GM06990 (cell line): Measurements from ENCODE around the gene STK25.
"Not testable (repeated sequence)": the region's sequence is repeated elsewhere in the genome, so short reads cannot be mapped to it uniquely, and the experiment has no call there.

Experiments used
- DNase-seq: peaks from one replicate; pipeline ENCODE4 v3.0.0-alpha.2; 2011; ENCODE audit not compliant: insufficient read length; ENCODE audit errors: extremely low read depth
- H3K27me3 ChIP-seq: replicated peaks from 2 replicates; pipeline ENCODE4 v1.6.0; 2011; ENCODE audit warnings: low read length; ENCODE audit not compliant: control insufficient read depth, insufficient read depth
- H3K36me3 ChIP-seq: 2 replicates; pipeline ENCODE4 v1.5.1; 2011; ENCODE audit warnings: low read length; ENCODE audit not compliant: control insufficient read depth, insufficient read depth
- H3K4me3 ChIP-seq: replicated peaks from 2 replicates; pipeline ENCODE4 v1.5.1; 2011; ENCODE audit warnings: low read depth, mild to moderate bottlenecking, control low read depth, low read length
- TF ChIP-seq, protein P1 (sequence below): IDR thresholded peaks from 2 replicates; pipeline ENCODE4 v1.5.1; 2011; ENCODE audit warnings: low read length, control low read depth, mild to moderate bottlenecking, inconsistent platforms; ENCODE audit not compliant: insufficient read depth, poor library complexity, severe bottlenecking

STK25 gene

DNA sequence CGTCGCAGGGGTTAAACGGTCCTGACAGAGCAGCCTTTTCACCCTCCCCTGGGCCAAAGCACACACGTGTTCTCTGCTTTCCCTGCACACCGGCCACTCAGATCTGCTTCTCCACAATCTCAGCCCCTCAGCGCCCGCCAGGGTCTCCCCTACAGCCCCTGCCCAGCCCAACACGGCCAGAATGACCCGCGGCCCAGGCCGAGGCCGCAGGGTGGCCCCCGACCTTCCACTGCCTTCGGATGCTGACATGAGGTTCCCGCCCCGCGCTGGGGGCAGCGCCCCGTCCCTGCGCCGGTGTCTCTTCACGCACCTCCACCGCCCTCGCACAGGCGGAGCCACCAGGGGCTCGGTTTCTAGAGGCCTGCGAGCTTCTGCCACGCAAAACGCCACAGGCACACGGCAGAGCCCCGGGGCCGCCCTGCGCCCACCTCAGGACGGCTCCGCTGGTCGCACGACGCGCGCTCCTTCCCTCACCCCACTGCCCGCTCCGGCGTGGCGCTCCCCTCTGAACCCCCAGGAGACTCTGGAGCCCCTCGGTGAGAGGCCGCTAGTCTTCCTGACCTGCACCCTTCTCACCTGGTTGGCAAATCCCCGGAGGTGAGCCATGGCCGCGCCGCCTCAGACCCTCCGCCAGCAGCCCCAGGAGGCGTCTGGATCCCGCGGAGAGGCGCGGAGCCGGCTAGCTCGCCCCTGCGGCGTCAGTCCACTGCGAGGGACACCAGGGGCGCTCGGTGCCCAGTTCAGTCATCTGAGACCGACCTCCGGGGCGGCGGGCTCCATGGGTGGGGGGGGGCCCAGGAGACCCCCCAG lies 749 bp downstream of the STK25 start:
- H3K36me3 ChIP-seq, result no peaks in the 10 kb centered on the region; the same call in 1 of the 2 replicates
- H3K4me3 ChIP-seq, result peak overlapping the region; percentile 85
- peak; percentile 55 for DNase-seq
- H3K27me3 ChIP-seq, result no peaks in the 10 kb centered on the region
- TF ChIP-seq, protein P1, sequence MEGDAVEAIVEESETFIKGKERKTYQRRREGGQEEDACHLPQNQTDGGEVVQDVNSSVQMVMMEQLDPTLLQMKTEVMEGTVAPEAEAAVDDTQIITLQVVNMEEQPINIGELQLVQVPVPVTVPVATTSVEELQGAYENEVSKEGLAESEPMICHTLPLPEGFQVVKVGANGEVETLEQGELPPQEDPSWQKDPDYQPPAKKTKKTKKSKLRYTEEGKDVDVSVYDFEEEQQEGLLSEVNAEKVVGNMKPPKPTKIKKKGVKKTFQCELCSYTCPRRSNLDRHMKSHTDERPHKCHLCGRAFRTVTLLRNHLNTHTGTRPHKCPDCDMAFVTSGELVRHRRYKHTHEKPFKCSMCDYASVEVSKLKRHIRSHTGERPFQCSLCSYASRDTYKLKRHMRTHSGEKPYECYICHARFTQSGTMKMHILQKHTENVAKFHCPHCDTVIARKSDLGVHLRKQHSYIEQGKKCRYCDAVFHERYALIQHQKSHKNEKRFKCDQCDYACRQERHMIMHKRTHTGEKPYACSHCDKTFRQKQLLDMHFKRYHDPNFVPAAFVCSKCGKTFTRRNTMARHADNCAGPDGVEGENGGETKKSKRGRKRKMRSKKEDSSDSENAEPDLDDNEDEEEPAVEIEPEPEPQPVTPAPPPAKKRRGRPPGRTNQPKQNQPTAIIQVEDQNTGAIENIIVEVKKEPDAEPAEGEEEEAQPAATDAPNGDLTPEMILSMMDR, result peak; percentile 11

DNA sequence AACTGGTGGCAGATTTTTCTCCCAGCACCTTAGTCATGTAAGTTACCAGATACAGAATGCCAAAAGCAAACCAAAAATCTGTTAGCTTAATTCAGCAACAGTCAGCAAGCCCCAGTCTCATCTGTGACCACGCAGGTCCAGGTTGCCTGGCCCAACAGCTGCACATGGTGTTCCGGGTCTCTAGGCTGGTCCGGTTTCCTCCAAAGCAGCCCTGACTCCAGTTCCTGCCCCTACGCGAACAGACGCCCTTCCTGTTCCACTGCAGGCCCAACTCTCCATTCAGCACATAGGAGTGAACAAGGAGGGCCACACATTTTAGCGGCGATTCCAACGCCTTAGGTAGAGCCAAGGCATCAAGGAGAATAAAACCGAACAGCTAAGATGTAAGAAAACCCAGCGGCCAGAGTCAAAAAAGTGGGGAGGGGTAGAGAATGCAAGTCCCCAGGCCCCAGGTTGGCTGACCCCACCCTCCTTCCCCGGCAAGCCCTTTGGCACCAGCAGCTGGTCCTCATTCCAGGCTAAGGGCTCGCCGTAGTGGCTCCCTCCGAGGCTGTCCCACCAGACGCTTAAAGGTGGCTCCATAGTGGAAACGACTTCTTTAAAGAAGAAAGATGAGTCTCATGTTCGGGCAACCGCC lies 1.5 kb downstream of the STK25 start:
- TF ChIP-seq, protein P1, result no peak
- Histone ChIP-seq H3K36me3 (no peaks in the 10 kb centered on the region; the same call in 1 of the 2 replicates), H3K4me3 (peak overlapping the region; percentile 85), H3K27me3 (no peaks in the 10 kb centered on the region)
- no peak for DNase-seq

DNA sequence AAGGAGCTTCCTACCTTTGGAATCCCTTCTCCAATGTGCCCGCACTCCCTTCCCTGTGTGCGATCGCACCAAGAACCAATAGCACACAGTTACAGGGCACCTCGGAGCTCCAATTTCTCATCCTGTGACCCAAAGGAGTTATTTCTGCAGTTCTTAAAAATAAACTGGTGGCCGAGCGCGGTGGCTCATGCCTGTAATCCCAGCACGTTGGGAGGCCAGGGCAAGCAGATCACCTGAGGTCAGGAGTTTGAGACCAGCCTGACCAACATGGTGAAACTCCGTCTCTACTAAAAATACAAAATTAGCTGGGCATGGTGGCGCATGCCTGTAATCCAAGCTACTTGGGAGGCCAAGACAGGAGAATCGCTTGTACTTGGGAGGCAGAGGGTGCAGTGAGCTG lies 2.1 kb downstream of the STK25 start:
- DNase-seq, H3K27me3 ChIP-seq, H3K36me3 ChIP-seq, H3K4me3 ChIP-seq: not testable (repeated sequence)

DNA sequence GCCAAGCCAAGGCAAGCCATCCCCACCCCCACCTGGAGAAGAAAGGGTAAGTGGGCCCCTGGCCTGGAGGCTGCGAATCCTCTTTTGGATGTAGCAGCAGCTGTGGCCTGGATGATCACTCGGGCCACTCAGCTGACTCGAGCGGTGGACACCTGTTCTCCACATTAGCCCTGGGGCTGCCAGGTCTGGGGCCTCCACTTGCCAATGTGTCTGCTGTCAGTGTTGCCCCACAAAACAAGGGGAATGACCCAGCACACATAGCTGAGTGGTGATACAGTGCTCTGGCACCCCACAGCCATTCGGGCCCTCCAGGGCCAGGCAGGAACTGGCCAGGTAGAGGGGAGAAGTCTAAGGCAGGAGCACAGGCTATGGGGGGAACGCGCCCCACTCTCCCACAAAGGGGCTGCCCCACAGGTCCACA lies 2.6 kb downstream of the STK25 start:
- TF ChIP-seq, protein P1, result no peak
- no peak for DNase-seq
- no peaks in the 10 kb centered on the region; the same call in none of the 2 replicates for H3K36me3 ChIP-seq
- no peaks in the 10 kb centered on the region for H3K27me3 ChIP-seq
- no peak overlapping the region for H3K4me3 ChIP-seq

DNA sequence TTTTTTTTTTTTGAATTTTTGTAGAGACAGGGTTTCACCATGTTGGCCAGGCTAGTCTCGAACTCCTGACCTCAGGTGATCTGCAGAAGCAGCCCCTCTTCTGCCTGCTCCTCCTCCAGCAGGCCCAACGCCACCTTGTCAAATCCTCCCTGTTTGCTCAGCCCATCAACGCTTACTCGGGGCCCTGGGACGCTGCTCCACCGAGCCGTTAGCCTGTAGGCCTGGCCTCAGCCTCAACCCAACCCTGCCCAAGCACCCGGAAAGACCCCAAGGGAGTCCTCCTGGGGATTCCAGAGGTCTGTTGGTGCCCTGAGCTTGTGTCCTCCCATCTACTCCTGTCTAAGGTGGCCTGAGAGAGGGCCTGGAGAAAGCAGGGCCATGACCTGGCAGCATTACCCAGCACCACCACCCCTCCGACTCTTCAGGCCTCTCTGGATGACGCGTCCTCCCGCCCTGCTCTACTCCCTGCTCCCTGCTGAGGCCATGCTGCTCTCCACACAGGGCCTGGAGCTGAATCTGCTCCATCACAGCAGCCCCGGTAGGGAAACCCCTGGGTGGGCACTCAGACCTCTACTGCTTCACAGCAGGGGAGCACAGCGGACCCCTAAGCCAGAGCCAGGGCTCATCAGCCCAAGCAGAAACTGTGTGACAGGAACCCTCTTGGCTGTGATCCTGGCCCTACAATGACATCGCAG lies 3.2 kb downstream of the STK25 start:
- H3K36me3 ChIP-seq, result no peaks in the 10 kb centered on the region; the same call in none of the 2 replicates
- TF ChIP-seq, protein P1, result no peak
- no peak for DNase-seq
- no peaks in the 10 kb centered on the region for H3K27me3 ChIP-seq
- no peak overlapping the region for H3K4me3 ChIP-seq
